Left ventricle myocardium inferior (tissue), 1 donor: ENCODE results near the gene TOE1. TPM values are rescaled to one million over a fixed set of nuclear protein-coding genes. Genes with fewer than 3 reads are reported as not detected.

Experiments
- DNase-seq: peaks from one replicate; pipeline ENCODE4 v3.0.0-alpha.2; 2020
- H3K27ac ChIP-seq: fragments of 200-600 bp; replicated peaks from 2 replicates; pipeline ENCODE4 v1.8.0; 2021
- H3K27me3 ChIP-seq: fragments of 200-600 bp; 2 replicates; pipeline ENCODE4 v1.8.0; 2021; ENCODE audit warnings: low read depth
- H3K36me3 ChIP-seq: fragments of 200-600 bp; 2 replicates; pipeline ENCODE4 v1.8.0; 2021
- H3K4me1 ChIP-seq: fragments of 200-600 bp; 2 replicates; pipeline ENCODE4 v1.8.0; 2021
- H3K4me3 ChIP-seq: fragments of 200-600 bp; 2 replicates; pipeline ENCODE4 v1.8.0; 2021; ENCODE audit warnings: mild to moderate bottlenecking, moderate library complexity
- H3K9me3 ChIP-seq: fragments of 200-600 bp; replicated peaks from 2 replicates; pipeline ENCODE4 v1.8.0; 2021
- intact Hi-C: fragments of 100-400 bp; cut with micrococcal nuclease; formaldehyde crosslinking; loops from one replicate; pipeline ENCODE4 v1.11.0; 2022
- total RNA-seq: library from RNA; stranded (reverse); fragmentation: NEBNext Ultra II Directional; extraction: Animal tissue kit (Norgen Biotek cat#: 25700); gene quantifications from one replicate; pipeline ENCODE4 v1.2.1, GENCODE V29; 2021
- TF ChIP-seq, protein P1 (sequence below): fragments of 200-600 bp; IDR thresholded peaks from 2 replicates; pipeline ENCODE4 v1.8.0; 2021; ENCODE audit warnings: antibody characterized with exemption, mild to moderate bottlenecking, borderline replicate concordance
- donor health status: DM: no; HTN: yes; CAD: no; lungs with severe emphysema.

The TOE1 gene
- total RNA-seq, 1 donor from 2014 or later: 3.2 TPM

GRCh38 chr1:45346473-45346872, 6.5 kb downstream of the TOE1 start:
- intact Hi-C loops: no loop called here
- peaks cover 37% of the 10 kb centered on the region for H3K4me1 ChIP-seq
- H3K27ac ChIP-seq: no peak overlapping the region
- TF ChIP-seq, protein P1, sequence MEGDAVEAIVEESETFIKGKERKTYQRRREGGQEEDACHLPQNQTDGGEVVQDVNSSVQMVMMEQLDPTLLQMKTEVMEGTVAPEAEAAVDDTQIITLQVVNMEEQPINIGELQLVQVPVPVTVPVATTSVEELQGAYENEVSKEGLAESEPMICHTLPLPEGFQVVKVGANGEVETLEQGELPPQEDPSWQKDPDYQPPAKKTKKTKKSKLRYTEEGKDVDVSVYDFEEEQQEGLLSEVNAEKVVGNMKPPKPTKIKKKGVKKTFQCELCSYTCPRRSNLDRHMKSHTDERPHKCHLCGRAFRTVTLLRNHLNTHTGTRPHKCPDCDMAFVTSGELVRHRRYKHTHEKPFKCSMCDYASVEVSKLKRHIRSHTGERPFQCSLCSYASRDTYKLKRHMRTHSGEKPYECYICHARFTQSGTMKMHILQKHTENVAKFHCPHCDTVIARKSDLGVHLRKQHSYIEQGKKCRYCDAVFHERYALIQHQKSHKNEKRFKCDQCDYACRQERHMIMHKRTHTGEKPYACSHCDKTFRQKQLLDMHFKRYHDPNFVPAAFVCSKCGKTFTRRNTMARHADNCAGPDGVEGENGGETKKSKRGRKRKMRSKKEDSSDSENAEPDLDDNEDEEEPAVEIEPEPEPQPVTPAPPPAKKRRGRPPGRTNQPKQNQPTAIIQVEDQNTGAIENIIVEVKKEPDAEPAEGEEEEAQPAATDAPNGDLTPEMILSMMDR: no peak
- H3K36me3 ChIP-seq: peaks cover 34% of the 10 kb centered on the region
- DNase-seq: no peak
- H3K4me3 ChIP-seq: no peak overlapping the region
- H3K27me3 ChIP-seq: no peaks in the 10 kb centered on the region
- H3K9me3 ChIP-seq: no peaks in the 10 kb centered on the region

DNA sequence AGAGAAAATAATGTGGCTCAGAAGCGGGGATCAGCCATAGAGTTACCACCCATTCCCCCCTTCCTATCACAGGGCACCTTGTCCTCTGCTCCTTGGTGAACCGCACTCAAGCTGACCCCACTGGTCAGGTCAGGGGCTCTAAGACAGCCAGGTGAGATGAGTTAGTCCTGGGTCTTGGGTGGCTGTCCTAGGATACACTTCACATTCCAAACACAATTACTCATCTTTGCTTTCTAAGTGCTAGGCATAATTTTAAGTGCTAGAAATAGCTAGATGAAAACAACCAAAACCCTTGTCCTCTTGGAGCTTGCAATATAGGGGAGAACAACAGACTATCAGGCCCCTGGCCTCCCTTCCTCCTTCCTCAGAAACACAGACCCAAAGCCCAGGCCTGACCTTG, 8.1 kb downstream of the TOE1 start:
- TF ChIP-seq, protein P1: no peak
- peaks cover 19% of the 10 kb centered on the region for H3K36me3 ChIP-seq
- no peak overlapping the region for H3K4me3 ChIP-seq
- H3K9me3 ChIP-seq: no peaks in the 10 kb centered on the region
- no peaks in the 10 kb centered on the region for H3K27me3 ChIP-seq
- intact Hi-C loops: no loop called here
- peak overlapping the region; percentile 73 for H3K27ac ChIP-seq
- H3K4me1 ChIP-seq: peaks cover 24% of the 10 kb centered on the region
- DNase-seq: no peak

- TF ChIP-seq, protein P1: no peak
- no peak for DNase-seq
- no peaks in the 10 kb centered on the region for H3K27me3 ChIP-seq
- peaks cover 13% of the 10 kb centered on the region for H3K36me3 ChIP-seq
- peak overlapping the region; percentile 73 for H3K27ac ChIP-seq
- H3K9me3 ChIP-seq: no peaks in the 10 kb centered on the region
- peaks cover 23% of the 10 kb centered on the region for H3K4me1 ChIP-seq
- intact Hi-C loops: no loop called here
- no peak overlapping the region for H3K4me3 ChIP-seq
These were observed 8.6 kb downstream of the TOE1 start for GRCh38 chr1:45348609-45348965.

DNA sequence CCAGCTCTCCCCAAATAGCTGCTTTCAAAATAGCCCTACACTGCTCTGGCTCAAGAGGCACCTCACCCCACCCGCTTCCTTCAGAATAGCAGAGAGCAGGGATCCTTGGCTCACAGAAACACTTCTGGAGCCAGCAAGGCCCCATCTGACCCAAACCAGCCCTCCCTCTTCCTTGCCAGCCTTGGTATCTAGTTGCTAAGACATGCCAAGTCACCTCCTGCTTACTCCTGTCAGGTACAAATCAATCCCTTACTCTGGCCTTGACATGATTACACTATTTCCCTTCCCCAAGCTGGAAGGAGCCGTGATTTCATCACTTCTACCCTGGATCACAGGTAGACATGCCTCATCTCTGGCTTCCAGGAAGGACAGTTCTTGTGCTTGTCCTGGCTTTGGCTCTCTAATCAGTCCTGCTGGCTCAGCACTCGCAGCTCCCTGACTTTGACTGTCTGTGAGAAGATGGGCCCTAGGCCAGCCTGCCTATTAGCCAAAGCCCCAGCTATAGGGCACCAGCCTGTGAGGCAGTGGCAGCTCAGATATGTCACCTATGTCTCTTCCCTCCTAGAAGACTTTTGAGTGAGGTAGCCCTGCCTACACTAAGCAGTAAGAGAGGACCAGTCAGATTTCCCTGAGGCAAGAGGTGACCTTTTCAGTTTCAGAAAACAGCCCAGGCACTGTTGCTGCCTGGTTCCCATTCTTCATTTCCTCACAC, 9.2 kb downstream of the TOE1 start:
- H3K9me3 ChIP-seq: no peaks in the 10 kb centered on the region
- peaks cover 8% of the 10 kb centered on the region for H3K36me3 ChIP-seq
- no peak for DNase-seq
- H3K4me1 ChIP-seq: peaks cover 23% of the 10 kb centered on the region
- intact Hi-C loops: no loop called here
- H3K27ac ChIP-seq: peak overlapping the region; percentile 73
- no peak overlapping the region for H3K4me3 ChIP-seq
- TF ChIP-seq, protein P1: no peak
- no peaks in the 10 kb centered on the region for H3K27me3 ChIP-seq

DNA sequence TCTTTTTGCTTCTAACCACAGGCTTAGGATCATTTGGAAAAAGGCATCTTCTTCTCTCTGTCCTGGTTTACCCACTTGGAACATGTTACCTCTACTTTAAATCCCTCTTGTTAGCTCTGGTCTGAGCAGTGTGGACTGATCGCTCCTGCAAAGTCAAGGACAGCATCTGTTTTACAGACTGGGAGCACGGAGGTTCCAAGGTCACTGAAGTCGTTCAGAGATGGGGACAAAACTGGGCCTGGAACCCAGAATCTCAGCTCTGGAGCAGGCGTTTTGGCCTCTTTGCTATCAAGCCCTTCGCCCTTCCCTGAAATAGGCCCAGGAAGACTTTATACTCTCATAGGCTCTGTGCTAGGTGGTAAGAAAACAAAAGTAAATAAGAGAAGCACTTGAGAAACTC, 11.5 kb downstream of the TOE1 start:
- H3K9me3 ChIP-seq: no peaks in the 10 kb centered on the region
- intact Hi-C loops: no loop called here
- peaks cover 23% of the 10 kb centered on the region for H3K4me1 ChIP-seq
- H3K36me3 ChIP-seq: no peaks in the 10 kb centered on the region
- no peak overlapping the region for H3K27ac ChIP-seq
- H3K4me3 ChIP-seq: no peak overlapping the region
- no peak for DNase-seq
- TF ChIP-seq, protein P1: no peak
- no peaks in the 10 kb centered on the region for H3K27me3 ChIP-seq
